C4-2B (cell line): ENCODE results near the gene TNRC6A.

Experiments used
- H3K27ac ChIP-seq: fragments of 450-650 bp; 2 replicates; pipeline ENCODE4 v1.5.1; 2017
- ZFX ChIP-seq: fragments of 450-650 bp; IDR thresholded peaks from 2 replicates; pipeline ENCODE4 v1.6.1; 2017
- TF ChIP-seq, protein P1 (sequence below): fragments of 450-650 bp; conservative IDR thresholded peaks from 2 replicates; pipeline ENCODE4 v1.5.1; 2017; ENCODE audit warnings: mild to moderate bottlenecking

Gene TNRC6A

DNA sequence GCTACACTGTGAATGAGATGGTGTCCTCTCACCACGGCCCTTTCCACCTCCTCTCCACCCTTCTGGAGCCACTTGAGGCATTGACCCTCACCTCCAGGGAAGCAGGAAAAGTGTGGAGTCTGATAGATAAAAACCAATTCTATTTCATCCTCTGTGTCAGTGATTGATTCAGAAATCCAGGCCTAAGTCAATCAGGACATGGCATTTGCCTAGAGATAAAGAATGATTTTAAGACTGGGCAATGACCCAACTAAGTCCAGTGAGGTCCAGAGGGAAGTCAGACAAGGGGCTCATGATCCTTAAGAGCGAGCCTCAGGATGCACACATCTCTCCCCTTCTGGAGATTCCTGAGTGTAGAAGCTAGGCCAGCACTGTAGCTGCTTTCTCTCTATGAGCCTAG, 41.1 kb upstream of the TNRC6A start:
- H3K27ac ChIP-seq = no peak overlapping the region
- TF ChIP-seq, protein P1, sequence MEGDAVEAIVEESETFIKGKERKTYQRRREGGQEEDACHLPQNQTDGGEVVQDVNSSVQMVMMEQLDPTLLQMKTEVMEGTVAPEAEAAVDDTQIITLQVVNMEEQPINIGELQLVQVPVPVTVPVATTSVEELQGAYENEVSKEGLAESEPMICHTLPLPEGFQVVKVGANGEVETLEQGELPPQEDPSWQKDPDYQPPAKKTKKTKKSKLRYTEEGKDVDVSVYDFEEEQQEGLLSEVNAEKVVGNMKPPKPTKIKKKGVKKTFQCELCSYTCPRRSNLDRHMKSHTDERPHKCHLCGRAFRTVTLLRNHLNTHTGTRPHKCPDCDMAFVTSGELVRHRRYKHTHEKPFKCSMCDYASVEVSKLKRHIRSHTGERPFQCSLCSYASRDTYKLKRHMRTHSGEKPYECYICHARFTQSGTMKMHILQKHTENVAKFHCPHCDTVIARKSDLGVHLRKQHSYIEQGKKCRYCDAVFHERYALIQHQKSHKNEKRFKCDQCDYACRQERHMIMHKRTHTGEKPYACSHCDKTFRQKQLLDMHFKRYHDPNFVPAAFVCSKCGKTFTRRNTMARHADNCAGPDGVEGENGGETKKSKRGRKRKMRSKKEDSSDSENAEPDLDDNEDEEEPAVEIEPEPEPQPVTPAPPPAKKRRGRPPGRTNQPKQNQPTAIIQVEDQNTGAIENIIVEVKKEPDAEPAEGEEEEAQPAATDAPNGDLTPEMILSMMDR = no peak

DNA sequence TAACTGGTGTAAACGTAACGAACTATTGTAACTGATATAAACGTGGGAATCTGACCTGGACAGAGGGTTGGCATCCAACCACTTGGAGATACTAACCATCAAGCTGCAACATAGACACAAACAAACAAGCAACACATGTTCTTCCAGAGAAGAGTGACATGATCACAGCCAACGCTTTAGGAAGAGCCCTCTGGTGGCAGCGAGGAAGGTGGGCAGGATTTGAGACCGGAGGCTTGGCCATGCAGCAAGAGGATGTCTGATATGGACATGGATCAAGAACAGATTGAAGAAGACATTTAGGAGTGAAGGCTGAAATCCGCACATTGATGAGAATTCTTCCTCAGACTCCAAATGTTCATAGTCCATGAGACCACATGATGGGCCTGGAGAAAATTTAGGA, 40.3 kb upstream of the TNRC6A start:
- no peak overlapping the region for H3K27ac ChIP-seq
- TF ChIP-seq, protein P1 = peak; percentile 63
- no peak for TF ChIP-seq ZFX

DNA sequence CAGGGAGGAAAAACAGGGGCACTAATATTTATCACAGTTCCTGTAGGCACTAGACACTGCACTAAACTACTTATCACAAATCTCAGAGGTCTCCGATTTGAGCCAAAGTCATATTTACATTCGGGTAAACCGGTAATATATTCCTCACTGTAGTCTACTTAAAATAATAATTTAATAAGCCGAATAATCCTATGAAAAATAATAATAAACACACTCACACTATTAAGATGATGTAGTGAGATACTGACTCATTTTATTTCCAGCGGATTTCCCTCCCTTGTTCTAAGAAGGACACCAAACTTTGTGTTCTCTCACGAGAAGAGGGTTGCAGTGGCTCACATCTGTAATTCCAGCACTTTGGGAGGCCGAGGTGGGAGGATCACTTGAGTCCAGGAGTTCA, 36.6 kb upstream of the TNRC6A start:
- TF ChIP-seq, protein P1 = no peak
- TF ChIP-seq ZFX = no peak

DNA sequence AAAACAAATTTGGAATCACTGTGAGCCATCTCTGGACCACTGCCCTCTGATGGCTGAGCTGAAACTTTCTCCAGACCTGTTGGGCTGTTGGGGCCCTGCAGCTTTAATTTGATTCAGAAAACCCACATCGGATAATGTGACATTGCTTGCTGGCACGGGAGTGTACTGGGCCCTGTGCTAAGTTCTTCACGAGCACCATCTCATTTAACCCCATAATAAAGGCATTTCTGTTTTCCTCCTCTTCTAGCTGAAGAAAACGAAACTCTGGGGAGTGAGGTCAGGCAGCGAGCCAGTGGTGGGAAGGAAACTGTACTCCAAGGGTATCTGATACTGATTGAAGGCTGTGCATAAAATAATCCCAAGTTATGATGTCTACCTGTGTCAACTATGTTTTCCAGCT, 34.5 kb upstream of the TNRC6A start:
- H3K27ac ChIP-seq = no peak overlapping the region
- TF ChIP-seq, protein P1 = no peak
- TF ChIP-seq ZFX = no peak

More for the DNA sequence above, 36.6 kb upstream of the TNRC6A start:
- H3K27ac ChIP-seq = no peak overlapping the region

DNA sequence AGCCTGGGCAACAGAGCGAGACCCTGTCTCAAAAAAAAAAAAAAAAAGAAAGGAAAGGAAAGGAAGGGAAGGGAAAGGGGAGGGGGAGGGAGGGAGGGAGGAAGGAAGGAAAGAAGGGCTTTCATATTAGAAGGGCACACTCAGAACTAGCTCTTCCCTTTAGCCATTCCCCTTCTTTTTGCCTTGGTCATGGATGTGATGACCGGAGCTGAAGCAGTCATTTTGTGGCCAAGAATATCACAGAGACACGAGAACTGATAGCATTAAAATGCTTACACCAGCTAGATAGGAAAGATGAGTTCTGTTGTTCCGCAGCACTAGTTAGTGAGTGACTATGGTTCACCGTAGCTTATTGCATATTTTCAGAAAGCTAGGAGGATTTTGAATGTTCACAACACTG, 32.8 kb upstream of the TNRC6A start:
- H3K27ac ChIP-seq = no peak overlapping the region
- TF ChIP-seq, protein P1 = no peak
- no peak for TF ChIP-seq ZFX

DNA sequence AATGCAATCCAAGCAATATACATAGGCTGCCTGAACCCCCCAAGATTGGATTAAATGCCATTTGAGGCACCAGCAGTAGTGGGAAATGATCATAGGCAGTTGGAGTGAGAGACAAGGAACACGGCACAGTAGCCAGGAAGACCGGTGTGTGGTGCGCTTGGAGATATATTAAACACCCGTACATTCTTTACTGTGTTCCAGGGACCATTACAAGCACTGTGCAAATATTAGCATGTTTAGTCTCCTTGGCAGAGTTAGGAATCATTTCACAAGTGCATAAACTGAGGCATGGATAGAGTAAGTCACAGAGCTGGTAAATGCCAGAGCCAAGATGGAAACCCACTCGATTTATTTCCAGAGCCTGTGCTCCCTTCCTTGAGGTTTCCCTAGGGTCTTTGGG, 31.1 kb upstream of the TNRC6A start:
- no peak overlapping the region for H3K27ac ChIP-seq
- TF ChIP-seq, protein P1 = no peak
- no peak for TF ChIP-seq ZFX

DNA sequence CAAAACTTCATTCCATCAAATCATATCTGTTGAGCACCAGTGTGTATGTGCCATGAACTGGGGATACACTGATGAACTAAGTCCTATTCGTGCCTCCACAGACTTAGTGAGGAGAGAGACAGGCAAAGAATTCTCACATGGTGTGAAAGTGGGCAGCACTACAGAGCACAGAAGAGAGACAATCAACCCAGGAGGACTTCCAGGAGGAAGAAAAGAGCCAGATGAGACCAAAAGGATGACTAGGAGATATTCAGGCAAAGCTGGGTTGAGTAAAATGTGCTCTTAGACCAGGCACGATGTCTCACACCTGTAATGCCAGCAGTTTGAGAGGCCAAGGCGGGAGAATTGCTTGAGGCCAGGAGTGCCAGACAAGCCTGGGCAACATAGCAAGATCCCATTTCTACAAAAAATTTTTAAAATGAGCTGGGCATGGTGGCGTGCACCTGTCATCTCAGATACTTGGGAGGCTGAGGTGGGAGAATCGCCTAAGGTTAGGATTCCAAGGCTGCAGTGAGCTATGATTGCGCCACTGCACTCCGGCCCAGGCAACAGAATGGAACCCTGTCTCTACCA, 30.2 kb upstream of the TNRC6A start:
- no peak for TF ChIP-seq ZFX
- TF ChIP-seq, protein P1 = no peak
- H3K27ac ChIP-seq = no peak overlapping the region
